22Rv1 (cell line): Measurements from ENCODE around the gene NUDT4B.
"Not testable (repeated sequence)": the region's sequence is repeated elsewhere in the genome, so short reads cannot be mapped to it uniquely, and the experiment has no call there.

Experiments
- CTCF ChIP-seq: fragments of 450-650 bp; IDR thresholded peaks from 2 replicates; pipeline ENCODE4 v1.5.1; 2017; ENCODE audit warnings: mild to moderate bottlenecking
- ZFX ChIP-seq: fragments of 450-650 bp; IDR thresholded peaks from 2 replicates; pipeline ENCODE4 v1.6.1; 2017; ENCODE audit warnings: antibody characterized with exemption, borderline replicate concordance

GRCh38 chr1:148723515-148723914, 25.1 kb upstream of the NUDT4B start:
- TF ChIP-seq CTCF, ZFX: not testable (repeated sequence)
